ENCODE results near the gene SLC22A15. TPM values are rescaled to one million over a fixed set of nuclear protein-coding genes. Genes with fewer than 3 reads are reported as not detected.

Gene SLC22A15
- total RNA-seq, 2 donors from 2014 or later: 1.1 to 1.2 TPM

DNA sequence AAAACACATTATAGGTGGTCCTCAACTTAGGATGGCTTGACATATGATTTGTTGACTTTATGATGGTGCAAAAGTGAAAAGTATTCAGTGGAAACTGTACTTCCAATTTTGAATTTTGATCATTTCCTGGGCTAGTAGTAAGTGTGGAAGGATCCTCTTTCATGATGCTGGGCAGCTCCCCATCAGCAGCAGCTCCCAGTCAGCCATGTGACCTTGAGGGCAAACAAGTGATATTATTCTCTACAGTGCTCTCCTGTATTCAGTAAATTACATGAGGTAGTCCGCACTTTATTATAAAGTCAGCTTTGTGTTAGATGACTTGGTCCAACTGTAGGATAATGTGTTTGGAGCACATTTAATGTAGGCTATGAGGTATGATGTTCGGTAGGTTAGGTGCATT is 36.4 kb downstream of the SLC22A15 start:
- Histone ChIP-seq H3K27ac (no peak overlapping the region), H3K4me3 (no peak overlapping the region), H3K9ac (ENCODE audit: low read depth in 2 of 2, low read length in 2 of 2) (no peak overlapping the region), H3K4me1 (no peaks in the 10 kb centered on the region), H3K27me3 (no peaks in the 10 kb centered on the region), H3K9me3 (no peaks in the 10 kb centered on the region), H3K36me3 (no peaks in the 10 kb centered on the region)
- intact Hi-C loops (cut with DNase I): no loop called here
- DNase-seq: no peak
- TF ChIP-seq, protein P1, sequence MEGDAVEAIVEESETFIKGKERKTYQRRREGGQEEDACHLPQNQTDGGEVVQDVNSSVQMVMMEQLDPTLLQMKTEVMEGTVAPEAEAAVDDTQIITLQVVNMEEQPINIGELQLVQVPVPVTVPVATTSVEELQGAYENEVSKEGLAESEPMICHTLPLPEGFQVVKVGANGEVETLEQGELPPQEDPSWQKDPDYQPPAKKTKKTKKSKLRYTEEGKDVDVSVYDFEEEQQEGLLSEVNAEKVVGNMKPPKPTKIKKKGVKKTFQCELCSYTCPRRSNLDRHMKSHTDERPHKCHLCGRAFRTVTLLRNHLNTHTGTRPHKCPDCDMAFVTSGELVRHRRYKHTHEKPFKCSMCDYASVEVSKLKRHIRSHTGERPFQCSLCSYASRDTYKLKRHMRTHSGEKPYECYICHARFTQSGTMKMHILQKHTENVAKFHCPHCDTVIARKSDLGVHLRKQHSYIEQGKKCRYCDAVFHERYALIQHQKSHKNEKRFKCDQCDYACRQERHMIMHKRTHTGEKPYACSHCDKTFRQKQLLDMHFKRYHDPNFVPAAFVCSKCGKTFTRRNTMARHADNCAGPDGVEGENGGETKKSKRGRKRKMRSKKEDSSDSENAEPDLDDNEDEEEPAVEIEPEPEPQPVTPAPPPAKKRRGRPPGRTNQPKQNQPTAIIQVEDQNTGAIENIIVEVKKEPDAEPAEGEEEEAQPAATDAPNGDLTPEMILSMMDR (IDR thresholded peaks at IDR 0.05): no peak

DNA sequence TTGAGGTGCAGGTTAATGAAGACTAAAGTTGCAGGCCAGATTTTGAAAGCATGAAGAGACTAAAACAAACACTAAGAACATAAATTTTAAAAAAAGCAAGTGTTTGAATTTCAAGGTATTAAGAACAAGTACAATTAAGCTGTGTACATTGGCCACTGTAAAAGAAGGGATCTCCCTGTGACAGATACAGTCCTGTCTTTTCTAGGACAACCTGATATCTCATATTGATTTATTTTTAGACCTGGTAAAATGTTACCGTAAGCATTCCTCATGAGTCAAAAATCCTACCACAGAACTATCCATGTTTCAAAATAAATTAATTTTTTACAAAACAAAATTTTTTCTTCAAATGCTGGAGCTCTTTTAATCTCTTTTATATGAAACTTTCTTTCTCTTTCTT is 39.4 kb downstream of the SLC22A15 start:
- H3K27me3 ChIP-seq: no peaks in the 10 kb centered on the region
- no peak overlapping the region for H3K9ac ChIP-seq (ENCODE audit: low read depth in 2 of 2, low read length in 2 of 2)
- no peaks in the 10 kb centered on the region for H3K36me3 ChIP-seq
- intact Hi-C loops (cut with DNase I): no loop called here
- no peak for DNase-seq
- no peaks in the 10 kb centered on the region for H3K9me3 ChIP-seq
- TF ChIP-seq, protein P1 (IDR thresholded peaks at IDR 0.05): no peak
- no peaks in the 10 kb centered on the region for H3K4me1 ChIP-seq
- no peak overlapping the region for H3K27ac ChIP-seq
- no peak overlapping the region for H3K4me3 ChIP-seq

DNA sequence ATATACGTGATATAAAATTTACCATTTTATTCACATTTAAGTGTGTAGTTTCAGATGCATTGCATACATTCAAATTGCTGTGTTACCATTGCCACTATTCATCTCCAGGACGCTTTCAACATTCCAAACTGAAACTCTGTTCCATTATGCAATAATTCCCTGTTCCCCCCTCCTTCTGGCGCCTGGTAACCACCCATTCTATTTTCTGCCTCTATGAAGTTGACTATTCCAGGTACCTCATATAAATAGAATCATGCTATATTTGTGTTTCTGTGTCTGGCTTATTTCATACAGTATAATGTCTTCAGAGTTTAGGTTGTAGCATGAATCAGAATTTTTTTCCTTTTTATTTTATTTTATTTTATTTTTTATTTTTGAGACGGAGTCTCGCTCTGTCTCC is 41.7 kb downstream of the SLC22A15 start:
- no peak overlapping the region for H3K9ac ChIP-seq (ENCODE audit: low read depth in 2 of 2, low read length in 2 of 2)
- H3K4me1 ChIP-seq: no peaks in the 10 kb centered on the region
- no peaks in the 10 kb centered on the region for H3K27me3 ChIP-seq
- intact Hi-C loops (cut with DNase I): no loop called here
- TF ChIP-seq, protein P1 (IDR thresholded peaks at IDR 0.05): no peak
- H3K9me3 ChIP-seq: no peaks in the 10 kb centered on the region
- no peak overlapping the region for H3K4me3 ChIP-seq
- DNase-seq: no peak
- H3K27ac ChIP-seq: no peak overlapping the region
- no peaks in the 10 kb centered on the region for H3K36me3 ChIP-seq

DNA sequence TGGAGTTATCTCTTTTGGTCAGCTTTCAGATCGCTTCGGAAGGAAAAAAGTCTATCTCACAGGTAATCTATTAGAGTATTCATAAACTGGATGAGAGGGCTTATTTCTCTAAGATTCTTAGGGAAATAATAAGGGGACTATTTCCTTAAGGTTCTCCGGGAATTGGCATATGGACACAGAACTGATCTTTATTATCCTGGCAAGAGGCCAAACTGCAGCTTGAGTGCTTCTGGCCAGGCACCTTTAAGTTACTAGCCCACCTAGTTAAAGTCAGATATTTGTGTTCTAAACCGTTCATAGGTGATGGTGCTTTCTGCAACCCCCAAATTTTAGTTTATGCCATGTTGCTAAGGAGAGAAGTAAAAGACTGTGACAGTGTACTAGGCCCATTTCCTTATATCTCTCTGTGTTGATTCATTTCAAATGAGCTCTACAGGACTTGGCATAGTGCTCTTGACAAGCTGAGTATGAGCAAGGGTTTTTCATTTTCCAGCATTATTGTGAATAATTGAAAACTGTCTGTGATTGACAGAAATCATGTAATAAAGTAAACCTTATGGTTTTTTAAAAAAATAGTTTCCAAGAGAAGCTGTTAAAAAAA is 43.4 kb downstream of the SLC22A15 start:
- Histone ChIP-seq H3K9ac (ENCODE audit: low read depth in 2 of 2, low read length in 2 of 2) (no peak overlapping the region), H3K36me3 (no peaks in the 10 kb centered on the region), H3K9me3 (no peaks in the 10 kb centered on the region), H3K4me1 (no peaks in the 10 kb centered on the region), H3K27me3 (no peaks in the 10 kb centered on the region), H3K4me3 (no peak overlapping the region), H3K27ac (no peak overlapping the region)
- TF ChIP-seq, protein P1 (IDR thresholded peaks at IDR 0.05): no peak
- intact Hi-C loops (cut with DNase I): no loop called here
- DNase-seq: no peak

DNA sequence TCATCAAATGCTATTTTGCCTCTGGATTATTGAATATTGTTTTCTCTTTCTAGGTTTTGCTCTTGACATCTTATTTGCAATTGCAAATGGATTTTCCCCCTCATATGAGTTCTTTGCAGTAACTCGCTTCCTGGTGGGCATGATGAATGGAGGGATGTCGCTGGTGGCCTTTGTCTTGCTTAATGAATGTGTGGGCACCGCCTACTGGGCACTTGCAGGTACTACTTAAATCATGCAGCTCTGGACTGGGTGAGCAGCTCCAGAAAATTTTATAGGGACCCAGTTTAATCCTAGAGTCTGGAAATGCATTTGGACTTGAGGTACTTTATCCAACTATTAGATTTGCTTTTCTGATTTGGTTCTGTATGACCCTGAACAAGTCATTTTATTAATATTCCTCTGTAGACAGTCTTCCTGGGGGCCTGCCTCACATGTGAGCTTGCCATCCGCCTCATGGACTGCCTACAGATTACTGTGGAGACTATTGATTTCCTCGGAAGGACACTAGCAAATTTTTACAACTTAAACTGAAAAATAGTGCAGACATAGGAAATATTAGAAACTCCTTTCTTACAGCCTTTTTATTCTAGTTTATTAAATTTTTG is 44.5 kb downstream of the SLC22A15 start:
- TF ChIP-seq, protein P1 (IDR thresholded peaks at IDR 0.05): peak; percentile 38
- H3K4me1 ChIP-seq: no peaks in the 10 kb centered on the region
- no peak overlapping the region for H3K4me3 ChIP-seq
- peak; percentile 52 for DNase-seq
- no peaks in the 10 kb centered on the region for H3K9me3 ChIP-seq
- intact Hi-C loops (cut with DNase I): no loop called here
- no peak overlapping the region for H3K9ac ChIP-seq (ENCODE audit: low read depth in 2 of 2, low read length in 2 of 2)
- H3K27me3 ChIP-seq: no peaks in the 10 kb centered on the region
- H3K27ac ChIP-seq: no peak overlapping the region
- no peaks in the 10 kb centered on the region for H3K36me3 ChIP-seq
